K562 (cell line): ENCODE data around the gene PIP5KL1. TPM values are rescaled to one million over a fixed set of nuclear protein-coding genes. Genes with fewer than 3 reads are reported as not detected.

ENCODE experiments used
- BCL6 ChIP-seq: fragments of 250-450 bp; sonication (Bioruptor Pico); IDR thresholded peaks from 2 replicates; pipeline ENCODE4 v1.4.0; 2020
- CBFB ChIP-seq: sonication (generic); formaldehyde crosslinking; IDR thresholded peaks from 2 replicates; pipeline ENCODE4 v1.4.0; 2020; ENCODE audit warnings: mild to moderate bottlenecking, missing genetic modification reagents
- CBX1 ChIP-seq: sonication (generic); IDR thresholded peaks from 2 replicates; pipeline ENCODE4 v1.6.1; 2016; ENCODE audit warnings: antibody characterized with exemption, low read depth, mild to moderate bottlenecking
- E2F3 ChIP-seq: fragments of 250-450 bp; sonication (Bioruptor Pico); IDR thresholded peaks from 2 replicates; pipeline ENCODE4 v1.4.0; 2020; ENCODE audit warnings: mild to moderate bottlenecking
- MCM7 ChIP-seq, 2 experiments: fragments of 450-650 bp; IDR thresholded peaks; 2 replicates each; pipeline ENCODE4 v1.6.1; 2016 to 2018
- NFATC3 ChIP-seq: fragments of 450-650 bp; IDR thresholded peaks from 2 replicates; pipeline ENCODE4 v1.6.1; 2017; ENCODE audit warnings: mild to moderate bottlenecking
- PRMT5 ChIP-seq: sonication (generic); formaldehyde crosslinking; IDR thresholded peaks from 2 replicates; pipeline ENCODE4 v1.5.0; 2020; ENCODE audit warnings: missing genetic modification reagents
- PTRF ChIP-seq: fragments of 450-650 bp; IDR thresholded peaks from 2 replicates; pipeline ENCODE4 v1.6.1; 2016; ENCODE audit warnings: mild to moderate bottlenecking, missing genetic modification characterization, missing compliant biosample characterization
- RBM25 ChIP-seq: fragments of 200-400 bp; formaldehyde crosslinking; IDR thresholded peaks from 2 replicates; pipeline ENCODE4 v1.6.1; 2018; ENCODE audit warnings: low read length, low read depth, moderate library complexity; ENCODE audit not compliant: severe bottlenecking
- REST ChIP-seq, 2 experiments: fragments of 450-650 bp; formaldehyde crosslinking in 1 of 2; IDR thresholded peaks; 2 replicates each; pipeline versions ENCODE4 v1.4.0 to v1.6.1; 2014 to 2020; ENCODE audit warnings: mild to moderate bottlenecking in 2 of 2, borderline replicate concordance in 1 of 2, low read depth in 1 of 2
- THRB ChIP-seq: fragments of 450-650 bp; formaldehyde crosslinking; conservative IDR thresholded peaks from 2 replicates; pipeline ENCODE4 v1.4.0; 2022; ENCODE audit warnings: mild to moderate bottlenecking, missing genetic modification characterization
- ZBTB9 ChIP-seq: fragments of 450-650 bp; formaldehyde crosslinking; IDR thresholded peaks from 2 replicates; pipeline ENCODE4 v1.4.0; 2020; ENCODE audit warnings: mild to moderate bottlenecking, moderate library complexity
- ZFX ChIP-seq: sonication (generic); formaldehyde crosslinking; IDR thresholded peaks from 2 replicates; pipeline ENCODE4 v1.8.0; 2022; ENCODE audit warnings: mild to moderate bottlenecking, missing genetic modification reagents, moderate library complexity
- ZNF785 ChIP-seq: fragments of 250-450 bp; sonication (Bioruptor Pico); IDR thresholded peaks from 2 replicates; pipeline ENCODE4 v1.4.0; 2020; ENCODE audit warnings: mild to moderate bottlenecking
- polyA plus RNA-seq, 8 experiments: library from polyadenylated mRNA; depleted of rRNA in 4 of 8; stranded (reverse) in 5 of 8; unstranded in 3 of 8; fragments of >200 nt; fragmentation: Nextera tagmentation in 2 of 8; fragmentation: Illumina TruSeq in 1 of 8; extraction: Ambion mirVana in 2 of 8; extraction: Trizol in 1 of 8; gene quantifications; 2 replicates each; pipeline versions ENCODE4 v1.2.1 to v1.2.3, GENCODE V29; 2011 to 2014; ENCODE audit warnings: inconsistent platforms in 1 of 8, missing spikeins in 1 of 8
- total RNA-seq, 7 experiments: library from RNA; depleted of rRNA in 6 of 7; stranded (reverse); fragments of >200 nt in 6 of 7; fragmentation: Illumina TruSeq in 2 of 7; extraction: Trizol in 2 of 7; gene quantifications; 2 replicates each; pipeline versions ENCODE4 v1.2.1 to v1.2.3, GENCODE V29; 2011 to 2021; ENCODE audit warnings: low replicate concordance in 1 of 7
- TF ChIP-seq, protein P1 (sequence below), 2 experiments: IDR thresholded peaks; 2 replicates each; pipeline ENCODE4 v1.6.1; 2012; ENCODE audit warnings: improper control_type of control experiment in 2 of 2, low read depth in 2 of 2, low read length in 2 of 2, borderline replicate concordance in 1 of 2

PIP5KL1 gene
- total and polyA plus RNA-seq, 9 of the 15 experiments (the other 6 are each of a cell fraction or from before 2014, with no cell fraction given): 0.18 to 4.8 (median 1.2) TPM

- TF ChIP-seq, protein P1, sequence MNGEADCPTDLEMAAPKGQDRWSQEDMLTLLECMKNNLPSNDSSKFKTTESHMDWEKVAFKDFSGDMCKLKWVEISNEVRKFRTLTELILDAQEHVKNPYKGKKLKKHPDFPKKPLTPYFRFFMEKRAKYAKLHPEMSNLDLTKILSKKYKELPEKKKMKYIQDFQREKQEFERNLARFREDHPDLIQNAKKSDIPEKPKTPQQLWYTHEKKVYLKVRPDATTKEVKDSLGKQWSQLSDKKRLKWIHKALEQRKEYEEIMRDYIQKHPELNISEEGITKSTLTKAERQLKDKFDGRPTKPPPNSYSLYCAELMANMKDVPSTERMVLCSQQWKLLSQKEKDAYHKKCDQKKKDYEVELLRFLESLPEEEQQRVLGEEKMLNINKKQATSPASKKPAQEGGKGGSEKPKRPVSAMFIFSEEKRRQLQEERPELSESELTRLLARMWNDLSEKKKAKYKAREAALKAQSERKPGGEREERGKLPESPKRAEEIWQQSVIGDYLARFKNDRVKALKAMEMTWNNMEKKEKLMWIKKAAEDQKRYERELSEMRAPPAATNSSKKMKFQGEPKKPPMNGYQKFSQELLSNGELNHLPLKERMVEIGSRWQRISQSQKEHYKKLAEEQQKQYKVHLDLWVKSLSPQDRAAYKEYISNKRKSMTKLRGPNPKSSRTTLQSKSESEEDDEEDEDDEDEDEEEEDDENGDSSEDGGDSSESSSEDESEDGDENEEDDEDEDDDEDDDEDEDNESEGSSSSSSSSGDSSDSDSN (IDR thresholded peaks at IDR 0.05; ENCODE audit: borderline replicate concordance in 1 of 2, low read depth in 2 of 2, low read length in 2 of 2): peak in 1 of 2 experiments; percentile 60; a peak in 1 of 4 replicates
- TF ChIP-seq RBM25: peak; percentile 94
- no peak for TF ChIP-seq PRMT5 (CRISPR knock-in tag)
- no peak for TF ChIP-seq ZNF785 (CRISPR knock-in tag)
- no peak for TF ChIP-seq BCL6 (CRISPR knock-in tag)
- no peak for TF ChIP-seq E2F3
- 0 out of 2 replicates have a peak, but pooled peaks have one; percentile 57 for TF ChIP-seq ZFX (CRISPR knock-in tag)
- TF ChIP-seq PTRF: no peak
- no peak for TF ChIP-seq ZBTB9 (CRISPR knock-in tag)
- TF ChIP-seq CBFB (CRISPR knock-in tag): no peak
- TF ChIP-seq NFATC3: no peak
- TF ChIP-seq THRB (CRISPR knock-in tag): no peak
- no peak for TF ChIP-seq REST (IDR thresholded peaks at IDR 0.05; ENCODE audit: borderline replicate concordance)
- TF ChIP-seq REST (CRISPR knock-in tag; IDR thresholded peaks at IDR 0.05; ENCODE audit: low read depth): 0 out of 2 replicates have a peak, but pooled peaks have one; percentile 40
- peak; percentile 94 for TF ChIP-seq CBX1
- no peak for TF ChIP-seq MCM7 (IDR thresholded peaks at IDR 0.05)
Measured at GRCh38 chr9:127898433-127899127, 32.0 kb downstream of the PIP5KL1 start (continued).
